Fibroblast of skin of back (primary cell): ENCODE results near the gene VCX2. TPM values are rescaled to one million over a fixed set of nuclear protein-coding genes. Genes with fewer than 3 reads are reported as not detected.
"Not testable (repeated sequence)": the region's sequence is repeated elsewhere in the genome, so short reads cannot be mapped to it uniquely, and the experiment has no call there.

Experiments
- DNase-seq: peaks from one replicate; pipeline ENCODE4 v3.0.0-alpha.2; 2013
- polyA plus RNA-seq, 2 experiments: library from polyadenylated mRNA; unstranded; fragments of 120-200 nt; gene quantifications; one replicate each; pipeline ENCODE4 v1.2.1, GENCODE V29; 2013; ENCODE audit not compliant: insufficient read length in 2 of 2

The VCX2 gene
- polyA plus RNA-seq (2013, experiment 1 of 2; ENCODE audit: insufficient read length): not detected
- polyA plus RNA-seq (2013, experiment 2 of 2; ENCODE audit: insufficient read length): not detected

GRCh38 chrX:8171169-8171568, at the start of gene VCX2:
TSS of gene VCX2 (minus strand) at chrX:8171267. CDS start at chrX:8170643, 624 bp downstream.
- DNase-seq: not testable (repeated sequence)

- DNase-seq: no peak
These were observed 33.9 kb upstream of the VCX2 start for GRCh38 chrX:8204943-8205342.

GRCh38 chrX:8204169-8204935, 33.3 kb upstream of the VCX2 start:
- no peak for DNase-seq

- DNase-seq: peak; percentile 53
These were observed 30.8 kb upstream of the VCX2 start for GRCh38 chrX:8201896-8202331.

GRCh38 chrX:8196776-8197175, 25.7 kb upstream of the VCX2 start:
- no peak for DNase-seq

GRCh38 chrX:8194216-8194615, 23.1 kb upstream of the VCX2 start:
- no peak for DNase-seq

- DNase-seq: no peak
These were observed 21.2 kb upstream of the VCX2 start for GRCh38 chrX:8192276-8192675.

- DNase-seq: no peak
These were observed 20.0 kb upstream of the VCX2 start for GRCh38 chrX:8191022-8191421.

- no peak for DNase-seq
These were observed 19.3 kb upstream of the VCX2 start for GRCh38 chrX:8190341-8190830.

- DNase-seq: no peak
These were observed 18.2 kb upstream of the VCX2 start for GRCh38 chrX:8189096-8189830.

- peak; percentile 37 for DNase-seq
These were observed 12.3 kb upstream of the VCX2 start for GRCh38 chrX:8183346-8183745.

- peak; percentile 20 for DNase-seq
These were observed 8.6 kb upstream of the VCX2 start for GRCh38 chrX:8179656-8180055.

- DNase-seq: not testable (repeated sequence)
These were observed 17.1 kb downstream of the VCX2 start for GRCh38 chrX:8154011-8154410.

GRCh38 chrX:8147226-8147625, 23.8 kb downstream of the VCX2 start:
- no peak for DNase-seq

GRCh38 chrX:8144925-8145324, 26.1 kb downstream of the VCX2 start:
- no peak for DNase-seq

GRCh38 chrX:8141896-8142295, 29.2 kb downstream of the VCX2 start:
- DNase-seq: no peak

GRCh38 chrX:8140986-8141744, 29.9 kb downstream of the VCX2 start:
- no peak for DNase-seq

- peak; percentile 65 for DNase-seq
These were observed 31.4 kb downstream of the VCX2 start for GRCh38 chrX:8139716-8140115.

GRCh38 chrX:8138252-8138651, 32.8 kb downstream of the VCX2 start:
- no peak for DNase-seq

- no peak for DNase-seq
These were observed 44.4 kb downstream of the VCX2 start for GRCh38 chrX:8126648-8127047.

GRCh38 chrX:8126092-8126491, 45.0 kb downstream of the VCX2 start:
- DNase-seq: no peak

- DNase-seq: no peak
These were observed 45.5 kb downstream of the VCX2 start for GRCh38 chrX:8125566-8125965.

GRCh38 chrX:8122538-8122937, 48.5 kb downstream of the VCX2 start:
- no peak for DNase-seq
